Neural progenitor cell (in vitro differentiated cells): ENCODE data around the gene IDI2.

Experiments used
- EZH2 ChIP-seq: fragments of 200-600 bp; sonication (generic); IDR thresholded peaks from 2 replicates; pipeline ENCODE4 v1.6.1; 2017; ENCODE audit warnings: antibody characterized with exemption, mild to moderate bottlenecking, moderate library complexity
- EZH2phosphoT487 ChIP-seq: fragments of 200-600 bp; sonication (generic); IDR thresholded peaks from 2 replicates; pipeline ENCODE4 v1.6.1; 2017; ENCODE audit warnings: antibody characterized with exemption
- TF ChIP-seq, protein P1 (sequence below): fragments of 200-600 bp; sonication (generic); IDR thresholded peaks from 2 replicates; pipeline ENCODE4 v1.5.1; 2017; ENCODE audit warnings: antibody characterized with exemption, mild to moderate bottlenecking

- TF ChIP-seq, protein P1, sequence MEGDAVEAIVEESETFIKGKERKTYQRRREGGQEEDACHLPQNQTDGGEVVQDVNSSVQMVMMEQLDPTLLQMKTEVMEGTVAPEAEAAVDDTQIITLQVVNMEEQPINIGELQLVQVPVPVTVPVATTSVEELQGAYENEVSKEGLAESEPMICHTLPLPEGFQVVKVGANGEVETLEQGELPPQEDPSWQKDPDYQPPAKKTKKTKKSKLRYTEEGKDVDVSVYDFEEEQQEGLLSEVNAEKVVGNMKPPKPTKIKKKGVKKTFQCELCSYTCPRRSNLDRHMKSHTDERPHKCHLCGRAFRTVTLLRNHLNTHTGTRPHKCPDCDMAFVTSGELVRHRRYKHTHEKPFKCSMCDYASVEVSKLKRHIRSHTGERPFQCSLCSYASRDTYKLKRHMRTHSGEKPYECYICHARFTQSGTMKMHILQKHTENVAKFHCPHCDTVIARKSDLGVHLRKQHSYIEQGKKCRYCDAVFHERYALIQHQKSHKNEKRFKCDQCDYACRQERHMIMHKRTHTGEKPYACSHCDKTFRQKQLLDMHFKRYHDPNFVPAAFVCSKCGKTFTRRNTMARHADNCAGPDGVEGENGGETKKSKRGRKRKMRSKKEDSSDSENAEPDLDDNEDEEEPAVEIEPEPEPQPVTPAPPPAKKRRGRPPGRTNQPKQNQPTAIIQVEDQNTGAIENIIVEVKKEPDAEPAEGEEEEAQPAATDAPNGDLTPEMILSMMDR: no peak
- TF ChIP-seq EZH2 (no peak), EZH2phosphoT487 (no peak)
These were observed 24.5 kb upstream of the IDI2 start for GRCh38 chr10:1050145-1050544.
